ENCODE measurements around the gene PDCD11. TPM values are rescaled to one million over a fixed set of nuclear protein-coding genes. Genes with fewer than 3 reads are reported as not detected.

PDCD11 gene
- total RNA-seq, 1 experiment from 2014 or later: 60.6 TPM

GRCh38 chr10:103491729-103492364 lies 95.4 kb downstream of the PDCD11 start:
- in situ Hi-C loops (cut with HindIII; ENCODE audit: low sequenced_read_pairs): loop anchor here (5.0 kb wide), 1 partner anchor 40 kb away; the partner anchor contains the start of gene CALHM2
- DNase-seq (ENCODE audit: low spot score): no peak

DNA sequence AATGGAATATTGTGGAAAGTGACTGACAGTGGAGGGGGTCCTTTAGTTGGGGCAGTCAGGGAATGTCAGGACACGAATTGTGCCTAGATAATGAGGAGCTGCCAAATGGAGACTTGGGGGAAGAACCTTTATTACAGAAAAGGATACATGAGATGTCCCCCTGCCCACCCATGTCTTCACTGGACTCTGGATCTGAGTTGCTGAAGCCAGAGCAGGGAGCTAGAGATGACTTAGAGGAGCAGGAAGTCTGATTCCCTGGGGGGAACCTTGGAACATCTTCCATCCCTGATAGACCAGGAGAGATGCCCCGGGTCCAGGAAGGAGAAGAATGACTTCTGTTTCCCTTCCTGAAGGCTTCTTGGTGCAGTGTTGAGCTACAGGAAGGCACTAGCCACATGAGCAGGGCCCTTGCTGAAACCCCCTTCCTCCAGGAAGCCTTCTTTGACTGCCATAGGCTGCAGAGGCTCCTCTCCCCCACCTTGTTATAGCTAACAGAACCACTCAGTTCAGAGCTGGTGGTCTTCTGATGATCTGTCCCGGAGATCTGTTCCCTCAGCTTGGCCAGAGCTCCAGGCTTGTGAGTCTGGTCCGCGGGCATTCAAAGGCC lies 96.3 kb downstream of the PDCD11 start:
- in situ Hi-C loops (cut with HindIII; ENCODE audit: low sequenced_read_pairs): loop anchor here (5.0 kb wide), 1 partner anchor 40 kb away; the partner anchor contains the start of gene CALHM2
- DNase-seq (ENCODE audit: low spot score): peak; percentile 20

DNA sequence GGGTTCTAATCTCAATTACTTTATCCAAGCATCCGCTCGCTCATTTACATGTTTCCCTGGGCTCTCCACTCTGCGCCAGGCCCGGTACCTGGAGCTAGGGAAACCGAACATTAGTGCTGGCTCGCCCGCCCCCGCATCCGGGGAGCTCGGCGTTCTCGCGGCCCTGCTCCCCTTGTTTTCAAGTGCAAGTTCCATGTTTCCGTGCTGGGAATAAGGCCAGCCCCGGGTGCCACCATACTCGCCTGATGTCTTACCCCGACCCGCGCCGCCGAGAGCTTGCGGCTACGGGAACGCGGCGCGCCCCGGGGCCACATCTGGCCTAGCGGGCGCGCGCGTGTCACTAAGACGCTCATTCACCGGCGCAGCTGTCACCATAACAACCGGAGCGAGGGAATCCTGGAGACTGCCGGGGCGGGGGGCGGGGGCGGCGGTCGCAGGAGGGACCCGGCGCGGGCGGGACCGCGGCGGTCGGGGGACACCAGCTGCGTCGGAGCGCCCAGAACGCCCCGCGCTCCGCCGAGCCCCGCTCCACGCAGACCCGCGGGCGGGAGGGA lies 97.0 kb downstream of the PDCD11 start, which contains the start of gene NEURL1:
Gene NEURL1, plus strand, starts transcription at position 344 of the 554 bp plus-strand sequence. CDS start 683 bp downstream, outside the sequence.
- DNase-seq (ENCODE audit: low spot score): peak; percentile 62
- in situ Hi-C loops (cut with HindIII; ENCODE audit: low sequenced_read_pairs): loop anchor here (5.0 kb wide), 1 partner anchor 41 kb away; the partner anchor contains the start of gene CALHM2

GRCh38 chr10:103493916-103494877 lies 97.8 kb downstream of the PDCD11 start:
- DNase-seq (ENCODE audit: low spot score): peak; percentile 51
- in situ Hi-C loops (cut with HindIII; ENCODE audit: low sequenced_read_pairs): loop anchor here (5.0 kb wide), 1 partner anchor 42 kb away; the partner anchor contains the start of gene CALHM2

- DNase-seq (ENCODE audit: low spot score): no peak
- in situ Hi-C loops (cut with HindIII; ENCODE audit: low sequenced_read_pairs): no loop called here
These were observed 98.9 kb downstream of the PDCD11 start for GRCh38 chr10:103495321-103495720.

Other genes with a start within 250 kb of the PDCD11 start
- gene NT5C2, start 203.4 kb upstream of the PDCD11 start, total RNA-seq (2014; rRNA removed; shearing (Covaris generic)): 71.2 and 121 TPM in 2 replicates
- gene RPEL1, start 150.7 kb upstream of the PDCD11 start, total RNA-seq (2014; rRNA removed; shearing (Covaris generic)): 0.03 and 0.06 TPM in 2 replicates
- gene INA, start 119.5 kb upstream of the PDCD11 start, total RNA-seq (2014; rRNA removed; shearing (Covaris generic)): 26.6 and 41.8 TPM in 2 replicates
- 22.6 and 37.2 TPM in 2 replicates for gene PCGF6, start 45.5 kb upstream of the PDCD11 start, total RNA-seq (2014; rRNA removed; shearing (Covaris generic))
- 10.2 and 11.9 TPM in 2 replicates for gene TAF5, start 28.6 kb upstream of the PDCD11 start, total RNA-seq (2014; rRNA removed; shearing (Covaris generic))
- gene ATP5MK, start 151 bp upstream of the PDCD11 start, total RNA-seq (2014; rRNA removed; shearing (Covaris generic)): 274 and 320 TPM in 2 replicates
- 0.68 and 2.0 TPM in 2 replicates for gene CALHM2, start 55.7 kb downstream of the PDCD11 start, total RNA-seq (2014; rRNA removed; shearing (Covaris generic))
- not detected in 2 replicates for gene CALHM1, start 62.3 kb downstream of the PDCD11 start, total RNA-seq (2014; rRNA removed; shearing (Covaris generic))
- not detected in 2 replicates for gene CALHM3, start 82.6 kb downstream of the PDCD11 start, total RNA-seq (2014; rRNA removed; shearing (Covaris generic))
- 0.68 and 0.95 TPM in 2 replicates for gene NEURL1, start 97.1 kb downstream of the PDCD11 start, total RNA-seq (2014; rRNA removed; shearing (Covaris generic))

All from G401 (cell line).